HG03439 (cell line): ENCODE data around the gene CD300LG.
"Not testable (repeated sequence)": the region's sequence is repeated elsewhere in the genome, so short reads cannot be mapped to it uniquely, and the experiment has no call there.

ENCODE experiments used
- ATAC-seq: cut with Tn5 transposase; IDR thresholded peaks from one replicate; pipeline ENCODE4 v1.9.1; 2021; ENCODE audit warnings: mild to moderate bottlenecking, moderate library complexity; ENCODE audit not compliant: unreplicated experiment

Gene CD300LG

GRCh38 chr17:43846963-43847371 lies at the start of gene CD300LG:
Gene CD300LG, plus strand, starts transcription at chr17:43847176. Its CDS starts 41 bp downstream, at chr17:43847217.
- no peak for ATAC-seq

- not testable (repeated sequence) for ATAC-seq
These were observed 49.0 kb upstream of the CD300LG start for GRCh38 chr17:43798024-43798423.

GRCh38 chr17:43799047-43799446 lies 47.9 kb upstream of the CD300LG start:
- ATAC-seq = no peak

GRCh38 chr17:43800736-43801135 lies 46.2 kb upstream of the CD300LG start:
- no peak for ATAC-seq

GRCh38 chr17:43801844-43802243 lies 45.1 kb upstream of the CD300LG start:
- ATAC-seq = no peak

GRCh38 chr17:43803758-43804157 lies 43.2 kb upstream of the CD300LG start:
- ATAC-seq = no peak

GRCh38 chr17:43805117-43805516 lies 41.9 kb upstream of the CD300LG start:
- ATAC-seq = no peak

GRCh38 chr17:43808076-43808475 lies 38.9 kb upstream of the CD300LG start:
- no peak for ATAC-seq

- ATAC-seq = no peak
These were observed 37.9 kb upstream of the CD300LG start for GRCh38 chr17:43809121-43809520.

GRCh38 chr17:43810226-43810715 lies 36.7 kb upstream of the CD300LG start:
- ATAC-seq = no peak

- no peak for ATAC-seq
These were observed 36.2 kb upstream of the CD300LG start for GRCh38 chr17:43810823-43811222.

GRCh38 chr17:43812396-43813265 lies 34.3 kb upstream of the CD300LG start:
- ATAC-seq = no peak

- no peak for ATAC-seq
These were observed 33.6 kb upstream of the CD300LG start for GRCh38 chr17:43813386-43813785.

GRCh38 chr17:43814026-43814425 lies 33.0 kb upstream of the CD300LG start:
- no peak for ATAC-seq

- ATAC-seq = no peak
These were observed 32.3 kb upstream of the CD300LG start for GRCh38 chr17:43814714-43815113.

- no peak for ATAC-seq
These were observed 30.3 kb upstream of the CD300LG start for GRCh38 chr17:43816336-43817320.

GRCh38 chr17:43817826-43818225 lies 29.1 kb upstream of the CD300LG start:
- ATAC-seq = no peak

GRCh38 chr17:43818966-43819365 lies 28.0 kb upstream of the CD300LG start:
- no peak for ATAC-seq

- ATAC-seq = no peak
These were observed 26.2 kb upstream of the CD300LG start for GRCh38 chr17:43820759-43821158.

GRCh38 chr17:43822570-43823190 lies 24.3 kb upstream of the CD300LG start:
- ATAC-seq = no peak
